ENCODE results near the gene PBRM1.
"Not testable (repeated sequence)": the region's sequence is repeated elsewhere in the genome, so short reads cannot be mapped to it uniquely, and the experiment has no call there.

Gene PBRM1

DNA sequence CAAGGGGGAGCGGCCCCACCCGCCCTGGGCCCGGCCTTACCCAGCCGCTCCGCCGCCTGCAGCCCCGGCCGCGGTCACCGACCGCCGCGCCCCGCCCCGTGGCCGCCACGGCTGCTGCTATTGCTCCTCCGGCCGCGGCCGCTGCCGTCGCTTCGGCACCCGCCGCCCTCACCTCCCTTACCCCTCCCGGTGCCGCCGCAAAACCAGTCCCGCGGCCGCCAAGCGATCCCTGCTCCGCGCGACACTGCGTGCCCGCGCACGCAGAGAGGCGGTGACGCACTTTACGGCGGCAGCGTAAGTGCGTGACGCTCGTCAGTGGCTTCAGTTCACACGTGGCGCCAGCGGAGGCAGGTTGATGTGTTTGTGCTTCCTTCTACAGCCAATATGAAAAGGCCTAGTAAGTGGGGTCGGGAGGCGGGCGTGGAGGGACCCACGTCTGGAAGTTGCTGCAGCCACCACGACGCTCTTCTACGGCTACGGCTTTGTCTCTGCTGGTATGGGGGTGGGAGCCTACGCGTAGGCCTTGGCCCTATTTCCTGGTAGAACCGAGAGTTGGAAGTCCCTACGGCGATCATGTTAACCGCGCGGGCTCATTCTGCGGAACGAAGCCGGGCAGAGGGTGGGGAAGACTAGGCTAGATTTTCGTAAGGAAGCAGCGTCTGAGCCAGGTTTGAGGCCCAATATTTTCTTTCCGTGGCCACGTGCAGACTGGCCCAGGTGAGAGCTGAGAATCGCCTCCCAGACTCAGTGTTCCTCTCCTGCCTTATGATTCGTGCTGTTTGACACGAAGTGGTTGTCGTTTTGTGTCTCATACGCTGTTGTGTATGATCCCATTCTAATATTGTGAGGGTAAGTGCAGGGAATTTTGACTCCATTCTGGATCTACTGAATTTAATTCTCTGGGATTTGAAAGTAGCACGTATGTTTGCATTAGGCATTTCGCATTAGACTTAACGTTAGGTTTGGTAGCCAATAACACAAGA is at the start of gene PBRM1, which contains the start of gene GNL3:
Gene PBRM1, minus strand, starts transcription at position 205 of the 983 bp plus-strand sequence.
Gene GNL3, plus strand, starts transcription at position 324 of the 983 bp plus-strand sequence. Its CDS starts 61 bp downstream, at position 385.
- peak within 1 kb of the TSS; percentile 87 to 100 (median 97) for H3K27ac ChIP-seq
- peak within 1 kb of the TSS; percentile 54 to 95 (median 66) for H3K4me3 ChIP-seq

GRCh38 chr3:52733256-52733891 is 47.7 kb upstream of the PBRM1 start:
- Histone ChIP-seq H3K4me3 (no peak overlapping the region), H3K27ac (no peak overlapping the region)

DNA sequence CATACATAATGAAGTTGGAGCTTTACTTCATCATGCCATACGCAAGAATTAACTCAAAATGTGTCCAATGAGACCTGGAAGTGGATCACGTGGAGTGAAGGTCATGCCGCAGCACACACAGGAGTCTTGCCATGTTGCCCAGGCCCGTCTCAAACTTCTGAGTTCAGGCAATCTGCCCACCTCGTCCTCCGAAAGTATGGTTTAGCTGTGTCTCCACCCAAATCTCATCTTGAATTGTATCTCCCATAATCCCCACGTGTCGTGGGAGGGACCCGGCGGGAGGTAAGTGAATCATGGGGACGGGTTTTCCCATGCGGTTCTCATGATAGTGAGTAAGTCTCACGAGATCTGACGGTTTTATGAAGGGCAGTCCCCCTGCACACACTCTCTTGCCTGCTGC is 45.9 kb upstream of the PBRM1 start:
- Histone ChIP-seq H3K4me3 (no peak overlapping the region), H3K27ac (no peak overlapping the region)

DNA sequence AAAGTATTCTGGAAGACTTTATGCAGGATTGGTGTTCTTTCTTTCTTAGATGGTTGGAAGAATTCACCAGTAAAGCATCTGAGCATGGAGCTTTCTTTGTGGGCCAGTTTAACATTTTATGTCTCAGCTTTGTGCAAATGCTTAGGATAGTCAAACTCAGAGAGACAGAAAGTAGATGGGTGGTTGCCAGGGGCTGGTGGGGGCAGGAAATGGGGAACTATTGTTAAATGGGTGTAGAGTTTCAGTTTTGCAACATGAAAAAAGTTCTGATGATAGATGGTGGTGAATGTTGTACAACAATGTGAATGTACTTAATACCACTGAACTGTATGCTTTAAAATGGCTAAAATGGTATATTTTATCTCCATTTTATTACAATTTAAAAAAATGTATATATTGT is 45.0 kb upstream of the PBRM1 start:
- Histone ChIP-seq H3K4me3 (no peak overlapping the region), H3K27ac (no peak overlapping the region)

DNA sequence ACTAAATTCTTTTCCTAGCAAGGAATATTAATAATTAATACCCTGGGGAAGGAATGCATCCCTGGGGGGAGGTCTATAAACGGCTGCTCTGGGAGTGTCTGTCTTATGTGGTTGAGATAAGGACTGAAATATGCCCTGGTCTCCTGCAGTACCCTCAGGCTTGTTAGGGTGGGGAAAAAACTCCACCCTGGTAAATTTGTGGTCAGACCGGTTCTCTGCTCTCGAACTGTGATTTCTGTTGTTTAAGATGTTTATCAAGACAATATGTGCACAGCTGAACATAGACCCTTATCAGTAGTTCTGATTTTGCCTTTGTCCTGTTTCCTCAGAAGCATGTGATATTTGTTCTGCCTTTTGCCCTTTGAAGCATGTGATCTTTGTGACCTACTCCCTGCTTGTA is 43.0 kb upstream of the PBRM1 start:
- not testable (repeated sequence) for H3K4me3 ChIP-seq, H3K27ac ChIP-seq

DNA sequence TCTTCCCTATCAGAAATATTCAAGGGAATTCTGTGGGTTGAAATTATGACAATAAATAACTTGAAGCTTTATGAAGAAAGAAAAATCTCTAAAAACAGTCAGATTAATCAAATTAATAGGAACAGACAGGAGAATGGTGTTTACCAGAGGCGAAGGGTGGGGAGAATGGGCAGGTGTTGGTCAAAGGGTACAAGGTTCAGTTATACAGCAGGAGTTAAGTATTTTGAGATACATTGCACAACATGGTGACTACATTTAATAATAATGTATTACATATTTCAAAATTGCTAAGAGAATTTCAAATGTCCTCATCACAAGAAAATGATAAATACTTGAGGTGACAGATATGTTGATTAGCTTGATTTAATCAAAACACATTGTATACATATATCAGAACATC is 38.8 kb upstream of the PBRM1 start:
- no peak overlapping the region for H3K27ac ChIP-seq

GRCh38 chr3:52723935-52724334 is 38.2 kb upstream of the PBRM1 start:
- Histone ChIP-seq H3K4me3 (no peak overlapping the region), H3K27ac (no peak overlapping the region)

More for the DNA sequence above, 38.8 kb upstream of the PBRM1 start:
- H3K4me3 ChIP-seq, result no peak overlapping the region

DNA sequence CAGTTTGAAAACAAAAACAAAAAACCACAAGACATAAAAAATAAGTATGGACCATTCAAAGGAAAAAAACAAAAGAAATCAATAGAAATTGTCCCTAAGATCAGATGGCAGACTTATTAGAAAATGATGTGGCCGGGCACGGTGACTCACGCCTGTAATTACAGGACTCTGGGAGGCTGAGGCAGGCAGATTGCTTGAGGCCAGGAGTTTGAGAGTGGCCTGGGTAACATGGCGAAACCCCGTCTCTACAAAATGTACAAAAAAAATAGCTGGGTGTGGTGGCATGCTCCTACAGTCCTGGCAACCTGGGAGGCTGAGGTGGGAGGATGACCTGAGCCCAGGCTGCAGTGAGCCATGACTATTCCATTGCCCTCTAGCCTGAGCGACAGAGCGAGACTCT is 36.8 kb upstream of the PBRM1 start:
- H3K27ac ChIP-seq, result peak overlapping the region in 1 of 21 experiments; percentile 3
- H3K4me3 ChIP-seq, result no peak overlapping the region

GRCh38 chr3:52721730-52722008 is 36.0 kb upstream of the PBRM1 start:
- Histone ChIP-seq H3K27ac (peak overlapping the region in 2 of 21 experiments; percentile 4 to 65), H3K4me3 (no peak overlapping the region)

GRCh38 chr3:52721002-52721729 is 35.5 kb upstream of the PBRM1 start:
- Histone ChIP-seq H3K4me3 (no peak overlapping the region), H3K27ac (peak overlapping the region in 5 of 21 experiments; percentile 4 to 65 (median 31))

- no peak overlapping the region for H3K4me3 ChIP-seq
- no peak overlapping the region for H3K27ac ChIP-seq
Observed at GRCh38 chr3:52719618-52720017, 33.9 kb upstream of the PBRM1 start.

- Histone ChIP-seq H3K4me3 (no peak overlapping the region), H3K27ac (no peak overlapping the region)
Observed at GRCh38 chr3:52715714-52716305, 30.1 kb upstream of the PBRM1 start.

DNA sequence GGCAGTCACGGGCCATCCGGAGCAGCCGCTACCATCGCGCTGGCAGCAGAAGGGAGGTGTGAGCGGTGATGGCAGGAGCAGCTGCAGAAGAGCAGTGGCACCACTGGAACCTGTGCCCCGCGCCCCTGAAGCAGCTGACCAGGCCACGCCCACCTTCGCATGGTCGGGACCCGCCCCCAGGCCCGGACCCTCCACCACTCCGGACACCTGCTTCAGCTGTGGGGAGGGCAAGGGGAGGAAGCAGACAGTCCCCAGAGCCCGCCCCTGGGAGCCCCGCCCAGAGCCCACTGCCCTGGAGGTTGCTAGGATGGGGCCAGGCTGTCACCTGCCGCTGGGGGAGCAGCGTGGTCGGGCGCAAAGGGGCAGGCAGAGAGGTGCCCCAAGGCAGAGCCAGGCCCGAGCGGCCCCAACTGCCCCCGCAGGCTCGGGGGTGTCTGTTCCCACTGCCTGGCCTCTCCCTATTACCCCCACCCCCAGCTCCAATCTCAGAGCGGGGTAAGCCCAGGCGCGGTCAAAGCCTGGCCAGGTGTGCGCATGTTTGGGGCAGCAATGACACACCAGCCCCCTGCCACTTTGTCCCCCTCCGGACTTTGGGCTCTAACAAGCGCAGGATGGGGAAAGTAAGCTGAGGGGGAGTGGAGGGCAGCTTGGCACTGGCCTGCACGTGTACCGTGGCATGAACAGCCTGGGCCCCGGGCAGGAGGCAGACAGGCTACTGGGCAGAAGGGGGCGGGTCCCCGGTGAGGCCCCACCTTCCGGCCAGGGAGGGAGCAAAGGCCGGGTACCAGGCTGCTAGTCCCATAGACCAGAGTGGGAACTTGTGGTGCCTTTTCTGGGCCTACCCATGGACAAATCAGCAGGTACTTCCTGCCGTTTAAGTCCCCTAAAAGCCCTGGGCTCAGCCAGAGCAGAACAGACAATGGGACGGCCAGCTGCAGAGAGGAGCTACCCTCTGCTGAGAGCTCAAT is 28.9 kb upstream of the PBRM1 start:
- H3K4me3 ChIP-seq, result no peak overlapping the region

GRCh38 chr3:52712291-52713212 is 26.8 kb upstream of the PBRM1 start:
- Histone ChIP-seq H3K4me3 (no peak overlapping the region), H3K27ac (peak overlapping the region in 1 of 21 experiments; percentile 21)

More for the DNA sequence above, 28.9 kb upstream of the PBRM1 start:
- peak overlapping the region in 1 of 21 experiments; percentile 35 for H3K27ac ChIP-seq

GRCh38 chr3:52710512-52710911 is 24.8 kb upstream of the PBRM1 start:
- Histone ChIP-seq H3K27ac (no peak overlapping the region), H3K4me3 (no peak overlapping the region)

DNA sequence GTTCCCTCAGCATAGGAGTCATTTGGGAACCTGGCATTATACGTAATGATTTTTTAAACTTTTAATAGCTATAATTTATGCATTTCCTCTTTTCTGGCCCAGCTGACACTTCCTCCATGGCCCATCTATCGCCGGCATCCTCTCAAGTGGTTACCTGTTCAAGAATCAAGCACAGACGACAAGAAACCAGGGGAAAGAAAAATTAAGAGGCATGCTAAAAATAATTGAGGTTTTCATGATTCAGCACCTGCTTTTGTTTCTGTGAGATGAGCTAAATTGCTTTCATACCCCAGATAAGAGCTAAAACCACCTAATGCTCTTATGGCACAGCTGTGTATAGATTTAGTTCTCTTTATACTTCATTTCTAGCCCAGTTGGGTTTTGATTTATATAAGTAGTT is 21.9 kb upstream of the PBRM1 start:
- peak overlapping the region in 1 of 21 experiments; percentile 91 for H3K27ac ChIP-seq
- H3K4me3 ChIP-seq, result no peak overlapping the region

Data from skin epidermis (tissue), 12 donors.